Activated naive CD4-positive, alpha-beta T cell treated with anti-CD3 and anti-CD28 coated beads, Interleukin-2, amount 50 U/mL, for 16 hours (primary cell): ENCODE measurements around the gene VPS35.
"Not testable (repeated sequence)": the region's sequence is repeated elsewhere in the genome, so short reads cannot be mapped to it uniquely, and the experiment has no call there.

Source experiments
- DNase-seq: peaks from one replicate; pipeline ENCODE4 v3.0.0-alpha.2; 2020

VPS35 gene

GRCh38 chr16:46711106-46712058 lies 22.4 kb upstream of the VPS35 start:
- DNase-seq: no peak

- DNase-seq: no peak
These were observed 20.6 kb upstream of the VPS35 start for GRCh38 chr16:46709469-46710005.

- DNase-seq: no peak
These were observed 17.7 kb upstream of the VPS35 start for GRCh38 chr16:46706642-46707041.

- no peak for DNase-seq
These were observed 13.1 kb upstream of the VPS35 start for GRCh38 chr16:46702030-46702429.

- no peak for DNase-seq
These were observed 12.6 kb upstream of the VPS35 start for GRCh38 chr16:46701615-46702014.

GRCh38 chr16:46700048-46700447 lies 11.1 kb upstream of the VPS35 start:
- DNase-seq: no peak

GRCh38 chr16:46696957-46697356 lies 8.0 kb upstream of the VPS35 start:
- no peak for DNase-seq

- DNase-seq: no peak
These were observed 7.0 kb upstream of the VPS35 start for GRCh38 chr16:46695937-46696336.

- no peak for DNase-seq
These were observed 4.6 kb upstream of the VPS35 start for GRCh38 chr16:46693598-46693997.

- DNase-seq: no peak
These were observed 2.7 kb upstream of the VPS35 start for GRCh38 chr16:46691726-46692125.

GRCh38 chr16:46690281-46691178 lies 1.6 kb upstream of the VPS35 start:
- no peak for DNase-seq

- DNase-seq: peak; percentile 98
These were observed 645 bp upstream of the VPS35 start, which contains the start of gene ORC6 for GRCh38 chr16:46689365-46690280. ORC6 (plus strand) TSS chr16:46689659; CDS start chr16:46689706, 47 bp downstream.

- DNase-seq: no peak
These were observed 801 bp downstream of the VPS35 start for GRCh38 chr16:46688101-46688653.

GRCh38 chr16:46687486-46687885 lies 1.5 kb downstream of the VPS35 start:
- DNase-seq: no peak

- DNase-seq: no peak
These were observed 2.0 kb downstream of the VPS35 start for GRCh38 chr16:46686815-46687473.

GRCh38 chr16:46681867-46682266 lies 7.1 kb downstream of the VPS35 start:
- DNase-seq: not testable (repeated sequence)

GRCh38 chr16:46677943-46678342 lies 11.0 kb downstream of the VPS35 start:
- not testable (repeated sequence) for DNase-seq

GRCh38 chr16:46673320-46674013 lies 15.5 kb downstream of the VPS35 start:
- DNase-seq: peak; percentile 27

GRCh38 chr16:46662123-46662522 lies 26.9 kb downstream of the VPS35 start:
- DNase-seq: no peak

- DNase-seq: no peak
These were observed 30.1 kb downstream of the VPS35 start for GRCh38 chr16:46658925-46659324.

GRCh38 chr16:46651305-46651704 lies 37.7 kb downstream of the VPS35 start:
- DNase-seq: no peak
